NCI-H2081 (cell line): Measurements from ENCODE around the gene TMEM163.

Experiments used
- DNase-seq, 2 experiments: peaks; one replicate each; lab custom pipeline; 2025; lab: John Stamatoyannopoulos, UW

Gene TMEM163

DNA sequence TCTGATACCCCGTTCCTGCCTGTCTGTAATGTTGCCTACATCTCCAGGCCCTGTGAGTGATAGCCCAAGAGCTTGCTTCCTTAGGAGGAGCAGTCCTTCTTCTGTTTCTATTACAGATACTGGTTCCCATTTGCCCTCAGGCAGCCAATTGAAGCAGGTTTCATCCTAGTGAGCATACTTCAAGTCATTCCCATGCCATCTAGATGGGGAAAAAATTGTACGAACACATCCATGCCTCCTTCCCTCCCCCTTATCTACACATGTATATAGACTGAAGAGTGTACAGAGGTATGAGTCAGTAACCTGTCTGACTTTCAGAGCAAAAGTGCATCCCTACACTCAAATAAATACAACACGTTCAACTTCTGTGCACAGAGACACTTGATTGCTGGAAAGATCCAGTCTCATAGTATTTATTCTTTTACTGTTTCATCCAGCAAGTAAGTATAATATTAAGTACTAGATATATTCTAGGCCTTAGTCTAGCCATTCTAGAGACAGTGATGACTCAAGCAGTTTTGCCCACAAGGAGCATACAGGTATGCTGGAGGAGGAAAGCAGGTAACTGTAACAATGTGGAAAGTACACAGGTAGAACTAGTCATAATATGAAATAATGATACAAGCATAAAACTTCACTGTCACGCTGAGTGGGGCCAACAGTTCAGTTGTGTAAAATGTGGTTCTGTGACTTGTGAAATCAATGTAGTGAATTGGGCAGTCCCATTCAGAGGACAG is 311.5 kb downstream of the TMEM163 start:
- DNase-seq: no peak

GRCh38 chr2:134406736-134407135 is 312.1 kb downstream of the TMEM163 start:
- DNase-seq: no peak

GRCh38 chr2:134406311-134406710 is 312.5 kb downstream of the TMEM163 start:
- DNase-seq: no peak
